Right renal cortex interstitium (tissue), 3 donors: ENCODE data around the gene ATG2A. TPM values are rescaled to one million over a fixed set of nuclear protein-coding genes. Genes with fewer than 3 reads are reported as not detected.

Source experiments
- DNase-seq, 3 donors: peaks; one replicate each; pipeline ENCODE4 v3.0.0-alpha.2; 2013; ENCODE audit warnings: low read depth in 3 of 3, low spot score in 2 of 3
- polyA plus RNA-seq, 3 donors: library from polyadenylated mRNA; unstranded; fragments of 120-200 nt; gene quantifications; one replicate each; pipeline ENCODE4 v1.2.1, GENCODE V29; 2013; ENCODE audit not compliant: insufficient read length in 3 of 3

The ATG2A gene
- polyA plus RNA-seq, 3 donors: 12.8 to 14.0 (median 13.2) TPM

DNA sequence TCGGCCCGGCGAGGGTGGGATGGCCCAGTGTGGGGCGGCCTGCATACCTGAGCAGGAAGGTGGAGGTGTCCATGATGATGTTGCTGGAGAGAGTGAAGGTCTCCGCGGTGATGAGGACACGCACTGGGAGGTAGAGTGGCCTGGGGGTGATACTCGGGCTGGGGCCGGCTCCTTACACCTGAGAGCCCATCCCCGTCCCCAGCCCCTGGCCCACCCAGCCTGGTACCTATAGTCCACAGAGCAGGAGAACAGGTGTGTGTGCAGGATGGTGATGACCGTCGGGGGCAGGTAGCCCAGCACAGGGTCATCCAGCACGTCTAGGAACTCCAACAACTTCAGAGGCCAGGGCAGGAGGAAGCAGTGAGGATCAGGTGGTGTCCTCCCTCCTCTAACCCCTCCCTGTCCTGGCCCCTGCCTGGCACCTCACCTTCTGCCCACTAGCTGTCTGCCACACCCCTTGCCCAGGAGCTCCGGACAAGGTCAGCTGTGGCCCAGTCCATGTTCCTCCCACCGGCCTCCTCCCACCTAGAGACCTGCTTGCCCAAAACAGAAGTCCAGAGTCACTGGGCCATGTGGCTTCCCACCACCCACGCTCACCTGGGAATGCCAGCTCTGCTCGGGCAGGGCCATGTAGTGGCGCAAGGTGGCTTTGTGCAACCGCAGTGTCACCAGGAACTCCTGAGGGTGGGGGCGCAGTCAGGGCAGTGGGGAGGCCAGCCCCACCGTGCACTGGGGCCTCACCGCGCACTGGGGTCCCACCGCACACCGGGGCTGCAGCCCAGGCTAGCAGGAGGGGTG lies 11.3 kb downstream of the ATG2A start:
- no peak for DNase-seq

DNA sequence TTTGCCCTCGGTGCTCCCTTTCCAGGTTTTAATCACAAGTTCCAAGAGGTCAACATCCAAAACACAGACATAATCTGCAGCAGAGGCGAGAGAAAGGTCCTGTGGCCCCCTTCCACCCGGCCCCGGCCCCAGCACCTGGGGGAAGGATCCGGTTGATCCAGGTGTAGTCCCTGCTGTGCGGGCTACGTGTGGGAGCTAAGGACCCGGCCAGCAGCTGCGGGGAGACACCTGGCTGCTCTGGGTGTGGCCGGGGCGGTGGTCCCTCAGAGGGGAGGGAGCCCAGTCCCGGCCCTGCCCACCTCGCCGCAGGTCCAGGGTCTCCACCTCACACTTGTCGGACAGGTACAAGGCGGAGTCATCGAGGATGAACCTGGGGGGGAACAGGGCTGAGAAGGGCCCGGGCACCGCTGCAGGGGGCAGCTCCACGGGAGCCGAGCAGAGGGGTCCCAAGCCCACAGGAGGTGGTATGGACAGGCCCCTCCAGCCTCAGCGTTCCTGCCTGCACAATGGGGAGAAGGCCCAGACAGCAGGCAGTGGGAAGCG lies 13.6 kb downstream of the ATG2A start:
- DNase-seq: no peak

DNA sequence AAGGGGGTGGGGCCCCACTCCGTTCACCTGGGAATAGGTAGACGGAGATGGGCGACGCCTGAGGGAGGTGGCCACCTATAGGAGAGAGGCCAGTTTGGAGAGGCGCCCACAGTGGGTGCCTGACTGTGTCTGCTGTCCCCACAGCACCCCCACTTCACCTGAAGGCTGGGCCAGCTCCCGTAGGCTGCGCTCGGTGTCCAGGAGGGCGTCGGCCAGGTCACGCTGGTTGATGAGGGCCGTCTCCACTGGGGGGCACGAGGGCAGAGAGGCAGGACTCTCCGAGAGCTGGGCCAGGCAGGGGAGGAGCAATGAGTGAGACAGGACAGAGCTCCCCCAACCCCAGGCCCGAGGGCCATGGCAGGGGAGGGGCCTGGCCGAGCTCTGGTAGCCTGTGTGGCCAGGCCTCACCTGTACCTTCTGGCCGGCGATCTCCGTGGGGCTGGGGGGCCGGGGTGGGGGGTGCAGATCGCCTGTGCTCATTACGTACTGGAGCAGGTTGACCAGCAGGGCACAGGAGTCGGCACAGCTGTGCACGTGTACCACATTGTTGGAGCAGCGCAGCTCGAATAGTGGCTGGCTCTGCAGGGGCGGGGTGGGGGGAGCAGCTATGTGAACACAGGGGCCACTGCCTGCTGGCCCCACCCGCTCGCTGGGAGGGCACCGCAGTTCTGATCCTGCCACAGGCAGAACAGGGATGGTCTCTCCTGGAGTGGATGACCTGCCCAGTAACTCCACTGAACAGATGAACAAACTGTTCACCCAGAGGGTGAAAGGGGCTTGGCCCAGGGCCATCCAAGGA lies 14.7 kb downstream of the ATG2A start:
- no peak for DNase-seq

GRCh38 chr11:64900774-64901173 lies 16.2 kb downstream of the ATG2A start:
- no peak for DNase-seq

GRCh38 chr11:64900263-64900678 lies 16.7 kb downstream of the ATG2A start:
- DNase-seq: no peak

DNA sequence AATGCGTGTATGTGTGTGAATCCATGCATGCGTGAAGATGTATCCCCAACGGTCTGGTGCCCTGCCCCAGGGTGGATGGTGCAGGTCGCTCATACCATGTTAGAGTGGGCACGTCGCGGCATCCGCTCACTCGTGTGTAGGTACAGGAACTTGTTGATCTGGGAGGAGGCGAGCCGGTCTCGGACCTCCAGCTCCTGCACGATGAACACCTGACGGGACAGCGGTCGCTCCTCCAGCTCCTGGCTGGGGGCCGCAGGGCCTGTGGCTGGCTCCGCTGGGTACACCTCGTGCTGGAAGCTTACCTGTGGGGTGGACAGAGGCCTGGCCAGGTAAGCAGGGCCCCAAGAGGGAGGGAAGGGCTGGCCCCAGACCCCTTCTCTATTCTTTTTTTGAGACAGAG lies 18.5 kb downstream of the ATG2A start:
- no peak for DNase-seq

DNA sequence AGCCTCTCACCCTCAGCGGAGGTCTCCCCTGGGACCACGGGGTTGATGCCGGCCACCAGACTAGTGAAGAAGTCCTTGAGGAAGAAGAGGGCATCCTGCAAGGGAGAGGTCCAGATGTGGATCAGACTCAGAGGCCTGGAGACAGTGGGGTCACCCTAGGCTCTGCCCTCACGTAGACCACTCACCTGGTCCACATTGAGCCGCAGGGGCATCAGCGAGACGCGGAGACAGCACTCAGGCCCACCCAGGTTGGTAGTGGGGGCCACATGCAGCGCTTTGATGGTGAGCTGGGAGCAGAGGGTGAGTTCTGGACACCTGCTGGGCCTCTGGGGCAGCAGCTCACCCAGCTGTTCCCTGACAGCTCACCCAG lies 18.9 kb downstream of the ATG2A start:
- DNase-seq: no peak

- no peak for DNase-seq
Observed at GRCh38 chr11:64897381-64898075, 19.5 kb downstream of the ATG2A start.

- DNase-seq: no peak
Observed at GRCh38 chr11:64896448-64897022, 20.5 kb downstream of the ATG2A start.

GRCh38 chr11:64894812-64895452 lies 22.1 kb downstream of the ATG2A start:
- no peak for DNase-seq

- no peak for DNase-seq
Observed at GRCh38 chr11:64894070-64894811, 22.8 kb downstream of the ATG2A start.

GRCh38 chr11:64893194-64894069 lies 23.6 kb downstream of the ATG2A start:
- DNase-seq: no peak

DNA sequence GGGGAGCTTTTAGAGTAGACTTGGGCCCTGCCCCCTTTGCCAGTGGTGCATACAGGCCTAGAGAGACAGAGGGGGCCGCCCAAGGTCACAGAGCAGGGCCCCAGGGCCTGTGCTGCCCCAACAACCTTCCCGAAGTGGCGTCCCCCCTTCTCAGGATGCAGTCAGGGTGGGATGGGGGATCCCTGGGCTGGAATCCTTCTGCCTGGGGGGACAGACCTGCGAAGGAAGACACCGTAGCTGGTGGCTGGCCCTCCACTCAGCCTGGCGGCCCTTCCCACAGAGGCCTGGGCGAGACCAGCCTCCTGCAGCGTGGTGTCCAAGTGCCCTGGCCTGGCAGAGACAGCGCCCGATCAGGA lies 24.2 kb downstream of the ATG2A start:
- DNase-seq: no peak

DNA sequence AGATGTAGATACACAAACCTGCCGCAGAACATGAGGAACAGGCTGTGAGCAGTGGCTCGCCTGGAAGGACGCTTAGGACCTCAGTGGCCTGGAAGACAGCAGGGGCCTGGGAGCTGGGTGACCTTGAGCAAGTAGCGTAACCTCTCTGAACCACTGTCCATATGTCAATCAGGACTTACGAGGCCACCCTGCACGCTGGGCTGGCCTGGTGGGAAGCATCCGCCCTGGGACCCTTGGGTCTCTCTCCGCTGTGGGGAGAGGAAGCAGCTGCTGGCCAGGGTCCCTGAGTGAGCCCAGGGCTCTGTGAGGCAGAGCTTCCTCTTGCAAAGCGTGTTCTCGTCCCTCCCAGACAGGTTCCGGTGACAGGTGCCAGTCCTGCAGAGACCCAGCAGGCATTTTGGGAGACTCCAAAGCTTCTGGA lies 24.6 kb downstream of the ATG2A start:
- no peak for DNase-seq

- DNase-seq: no peak
Observed at GRCh38 chr11:64891880-64892279, 25.1 kb downstream of the ATG2A start.

GRCh38 chr11:64891215-64891848 lies 25.7 kb downstream of the ATG2A start:
- no peak for DNase-seq

GRCh38 chr11:64890522-64890939 lies 26.5 kb downstream of the ATG2A start:
- no peak for DNase-seq
